HL-60 (cell line): ENCODE results near the gene PCSK5.

Source experiments
- CTCF ChIP-seq: IDR thresholded peaks from one replicate; pipeline ENCODE4 v1.5.1; 2011; ENCODE audit warnings: low read length, control low read depth, inconsistent platforms; ENCODE audit not compliant: insufficient read depth
- GABPA ChIP-seq: IDR thresholded peaks from 2 replicates; pipeline ENCODE4 v1.6.1; 2012; ENCODE audit warnings: low read depth
- POLR2AphosphoS5 ChIP-seq: IDR thresholded peaks from 2 replicates; pipeline ENCODE4 v1.6.1; 2012; ENCODE audit warnings: low read depth
- REST ChIP-seq: IDR thresholded peaks from 2 replicates; pipeline ENCODE4 v1.6.1; 2012; ENCODE audit warnings: low read depth; ENCODE audit not compliant: insufficient replicate concordance
- SPI1 ChIP-seq: IDR thresholded peaks from 2 replicates; pipeline ENCODE4 v1.6.1; 2012; ENCODE audit warnings: low read depth, mild to moderate bottlenecking, borderline replicate concordance

- TF ChIP-seq CTCF, result no peak
- no peak for TF ChIP-seq REST
- TF ChIP-seq POLR2AphosphoS5, result no peak
- TF ChIP-seq SPI1, result no peak
- no peak for TF ChIP-seq GABPA
These were observed 195.1 kb downstream of the PCSK5 start for GRCh38 chr9:76085596-76085995.
